Natural killer cell (primary cell): Measurements from ENCODE around the gene KIAA1671. TPM values are rescaled to one million over a fixed set of nuclear protein-coding genes. Genes with fewer than 3 reads are reported as not detected.

Experiments
- ATAC-seq, 3 donors: fragments of 150-1000 bp in 2 of 3; fragments of 200-7000 bp in 1 of 3; cut with Tn5 transposase; 1 replicate in 1 of 3; 2 replicates in 2 of 3; pipeline ENCODE4 v1.10.0; 2021; ENCODE audit warnings: mild to moderate bottlenecking in 2 of 3, moderate library complexity in 2 of 3
- DNase-seq, 2 donors: peaks; one replicate each; pipeline versions ENCODE4 v3.0.0 to v3.0.0-alpha.2; 2013 to 2021; ENCODE audit warnings: mixed read lengths in 1 of 2
- H3K27ac ChIP-seq: one replicate; pipeline ENCODE4 v1.5.1; 2013; ENCODE audit warnings: mild to moderate bottlenecking, low read length
- H3K27me3 ChIP-seq: one replicate; pipeline ENCODE4 v1.6.1; 2013; ENCODE audit warnings: low read length; ENCODE audit not compliant: control insufficient read depth, insufficient read depth
- H3K36me3 ChIP-seq: one replicate; pipeline ENCODE4 v1.6.1; 2013; ENCODE audit warnings: low read length; ENCODE audit not compliant: control insufficient read depth, insufficient read depth
- H3K4me1 ChIP-seq: one replicate; pipeline ENCODE4 v1.6.1; 2013; ENCODE audit warnings: low read length; ENCODE audit not compliant: control insufficient read depth, insufficient read depth
- H3K4me3 ChIP-seq: one replicate; pipeline ENCODE4 v1.5.1; 2013; ENCODE audit warnings: low read length
- H3K9me3 ChIP-seq: one replicate; pipeline ENCODE4 v1.6.1; 2013; ENCODE audit warnings: low read length; ENCODE audit not compliant: control insufficient read depth, insufficient read depth
- H3K27ac Mint-ChIP-seq, 2 donors: one replicate each; pipeline ENCODE4 v1.8.0; 2022; ENCODE audit warnings: mild to moderate bottlenecking in 2 of 2, mixed read lengths in 2 of 2, moderate library complexity in 1 of 2
- H3K27me3 Mint-ChIP-seq, 2 donors: one replicate each; pipeline ENCODE4 v1.8.0; 2022; ENCODE audit warnings: low read depth in 2 of 2, mixed read lengths in 2 of 2
- H3K36me3 Mint-ChIP-seq: one replicate; pipeline ENCODE4 v1.8.0; 2022; ENCODE audit warnings: mixed read lengths
- H3K4me1 Mint-ChIP-seq, 2 donors: one replicate each; pipeline ENCODE4 v1.8.0; 2022; ENCODE audit warnings: mixed read lengths in 2 of 2
- H3K4me3 Mint-ChIP-seq: one replicate; pipeline ENCODE4 v1.8.0; 2022; ENCODE audit warnings: mild to moderate bottlenecking, moderate library complexity, mixed read lengths
- H3K9me3 Mint-ChIP-seq, 2 donors: one replicate each; pipeline ENCODE4 v1.8.0; 2022; ENCODE audit warnings: mixed read lengths in 2 of 2
- WGBS: methylation state at CpG from one replicate; pipeline ENCODE4 v1.1.7; 2013; ENCODE audit warnings: missing lambda C conversion rate; ENCODE audit not compliant: insufficient coverage; 5-methylcytosine and 5-hydroxymethylcytosine counted together
- intact Hi-C: fragments of 100-400 bp; cut with micrococcal nuclease; formaldehyde crosslinking; loops from one replicate; pipeline ENCODE4 v1.14.2; 2022
- total RNA-seq, 4 donors: library from RNA; stranded (reverse); fragments of 120-200 nt in 1 of 4; gene quantifications; one replicate each; pipeline versions ENCODE4 v1.2.3 to v1.2.4, GENCODE V29; 2013 to 2022
- TF ChIP-seq, protein P1 (sequence below): fragments of 200-600 bp; IDR thresholded peaks from one replicate; pipeline ENCODE4 v1.8.0; 2022; ENCODE audit warnings: antibody characterized with exemption

Gene KIAA1671
- total RNA-seq, 3 donors from 2014 or later (not counting 1 experiment from before 2014, with no cell fraction given) = 3.6 to 24.0 (median 7.3) TPM

DNA sequence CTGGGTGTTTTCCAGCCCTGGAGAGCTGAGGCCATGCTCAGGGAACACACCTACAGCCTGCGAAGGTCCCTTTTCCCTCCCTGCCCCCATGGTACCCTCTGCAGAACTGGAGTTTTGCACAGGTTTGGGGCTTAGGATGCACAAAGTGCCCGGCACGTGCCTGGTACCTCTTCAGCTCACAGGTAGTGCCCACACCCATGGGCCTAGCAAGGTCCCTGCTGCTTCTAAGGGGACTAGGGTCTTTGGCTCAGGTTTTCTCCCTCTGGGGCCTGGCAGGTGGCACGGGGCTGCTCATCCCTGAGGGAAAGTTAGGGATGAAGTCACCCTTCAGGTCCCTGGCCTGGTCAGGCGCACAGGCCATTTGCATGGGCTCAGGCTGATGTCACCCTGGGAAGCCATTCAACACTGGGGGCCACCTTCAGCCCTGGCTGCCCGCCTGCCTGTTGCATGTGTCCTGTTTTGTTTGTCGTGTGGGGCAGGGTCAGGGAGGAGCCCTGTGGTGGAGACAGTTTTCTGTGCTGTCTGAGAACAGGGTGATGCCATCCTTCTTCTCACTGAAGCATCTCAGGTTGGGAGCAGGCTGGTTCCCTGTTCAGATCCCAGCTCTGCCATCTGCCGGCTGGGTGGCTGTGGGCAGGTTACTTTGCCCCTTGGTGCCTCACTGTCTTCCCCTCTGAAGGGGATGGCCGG, 178.8 kb downstream of the KIAA1671 start:
- intact Hi-C loops = no loop called here
- no peaks in the 10 kb centered on the region for H3K36me3 Mint-ChIP-seq

DNA sequence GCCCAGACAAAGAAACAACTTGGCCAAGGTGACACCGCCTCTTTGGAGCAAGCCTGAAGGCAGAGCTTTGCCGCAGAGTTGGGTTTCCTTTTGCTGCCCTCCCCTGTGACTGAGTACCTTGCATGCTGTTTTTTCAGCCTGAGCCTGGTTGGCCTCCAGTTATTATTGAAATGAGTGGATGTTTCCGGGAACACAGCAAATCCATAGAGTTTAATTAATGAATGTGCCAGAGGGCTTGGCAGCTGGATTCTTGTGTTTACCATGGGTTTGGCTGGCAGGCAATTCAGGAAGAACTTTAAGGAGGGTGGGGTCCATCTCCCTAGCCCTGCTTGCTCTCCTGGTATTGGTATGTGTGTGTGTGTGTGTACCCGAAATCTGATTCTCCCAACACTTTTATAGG, 181.5 kb downstream of the KIAA1671 start:
- WGBS = 91% methylated on average over 3 of the region's 4 CpGs
- no peaks in the 10 kb centered on the region for H3K4me1 Mint-ChIP-seq

More for the DNA sequence above, 178.8 kb downstream of the KIAA1671 start:
- H3K27me3 ChIP-seq = no peaks in the 10 kb centered on the region
- TF ChIP-seq, protein P1, sequence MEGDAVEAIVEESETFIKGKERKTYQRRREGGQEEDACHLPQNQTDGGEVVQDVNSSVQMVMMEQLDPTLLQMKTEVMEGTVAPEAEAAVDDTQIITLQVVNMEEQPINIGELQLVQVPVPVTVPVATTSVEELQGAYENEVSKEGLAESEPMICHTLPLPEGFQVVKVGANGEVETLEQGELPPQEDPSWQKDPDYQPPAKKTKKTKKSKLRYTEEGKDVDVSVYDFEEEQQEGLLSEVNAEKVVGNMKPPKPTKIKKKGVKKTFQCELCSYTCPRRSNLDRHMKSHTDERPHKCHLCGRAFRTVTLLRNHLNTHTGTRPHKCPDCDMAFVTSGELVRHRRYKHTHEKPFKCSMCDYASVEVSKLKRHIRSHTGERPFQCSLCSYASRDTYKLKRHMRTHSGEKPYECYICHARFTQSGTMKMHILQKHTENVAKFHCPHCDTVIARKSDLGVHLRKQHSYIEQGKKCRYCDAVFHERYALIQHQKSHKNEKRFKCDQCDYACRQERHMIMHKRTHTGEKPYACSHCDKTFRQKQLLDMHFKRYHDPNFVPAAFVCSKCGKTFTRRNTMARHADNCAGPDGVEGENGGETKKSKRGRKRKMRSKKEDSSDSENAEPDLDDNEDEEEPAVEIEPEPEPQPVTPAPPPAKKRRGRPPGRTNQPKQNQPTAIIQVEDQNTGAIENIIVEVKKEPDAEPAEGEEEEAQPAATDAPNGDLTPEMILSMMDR = no peak
- Mint-ChIP-seq H3K4me3 (no peak overlapping the region), H3K4me1 (no peaks in the 10 kb centered on the region), H3K27ac (no peak overlapping the region), H3K27me3 (no peaks in the 10 kb centered on the region), H3K9me3 (no peaks in the 10 kb centered on the region)
- H3K9me3 ChIP-seq = no peaks in the 10 kb centered on the region
- H3K4me3 ChIP-seq = no peak overlapping the region
- no peaks in the 10 kb centered on the region for H3K36me3 ChIP-seq
- no peaks in the 10 kb centered on the region for H3K4me1 ChIP-seq
- ATAC-seq (no peak), DNase-seq (no peak)
- WGBS = 82% methylated on average over 9 of the region's 9 CpGs
- no peak overlapping the region for H3K27ac ChIP-seq

DNA sequence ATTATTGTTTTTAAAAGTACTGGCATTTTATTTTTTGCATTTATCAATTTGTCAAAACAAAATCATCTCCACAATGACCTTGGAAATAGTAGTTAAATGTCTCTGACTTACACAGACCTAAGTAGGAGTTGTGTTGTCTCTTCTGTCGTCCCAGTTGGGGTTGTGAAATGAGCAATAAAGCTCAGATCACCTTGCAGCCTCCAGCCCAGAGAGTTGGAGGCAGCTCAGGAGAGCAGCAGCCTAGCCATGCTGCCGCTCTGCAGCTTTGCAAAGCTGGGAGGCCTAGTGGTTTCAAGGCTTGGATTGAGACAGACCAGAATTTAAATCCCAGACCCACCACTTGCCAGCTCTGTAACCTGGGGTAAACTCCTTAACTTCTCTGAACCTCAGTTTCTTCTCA, 181.9 kb downstream of the KIAA1671 start:
- TF ChIP-seq, protein P1 = no peak
- no peak overlapping the region for H3K27ac Mint-ChIP-seq
- 88% methylated on average over 2 of the region's 2 CpGs for whole genome bisulfite sequencing

More for the DNA sequence above, 181.5 kb downstream of the KIAA1671 start:
- no peaks in the 10 kb centered on the region for H3K4me1 ChIP-seq
- H3K9me3 ChIP-seq = no peaks in the 10 kb centered on the region
- no peaks in the 10 kb centered on the region for H3K36me3 Mint-ChIP-seq
- intact Hi-C loops = no loop called here
- TF ChIP-seq, protein P1 = no peak
- H3K4me3 Mint-ChIP-seq = no peak overlapping the region
- H3K27me3 ChIP-seq = no peaks in the 10 kb centered on the region
- H3K4me3 ChIP-seq = no peak overlapping the region
- no peak overlapping the region for H3K27ac Mint-ChIP-seq
- H3K27ac ChIP-seq = no peak overlapping the region
- no peaks in the 10 kb centered on the region for H3K36me3 ChIP-seq
- DNase-seq (no peak), ATAC-seq (no peak)
- no peaks in the 10 kb centered on the region for H3K27me3 Mint-ChIP-seq
- H3K9me3 Mint-ChIP-seq = no peaks in the 10 kb centered on the region

More for the DNA sequence above, 181.9 kb downstream of the KIAA1671 start:
- Mint-ChIP-seq H3K36me3 (no peaks in the 10 kb centered on the region), H3K27me3 (no peaks in the 10 kb centered on the region), H3K4me3 (no peak overlapping the region), H3K4me1 (no peaks in the 10 kb centered on the region), H3K9me3 (no peaks in the 10 kb centered on the region)
- intact Hi-C loops = no loop called here
- Histone ChIP-seq H3K4me3 (no peak overlapping the region), H3K27ac (no peak overlapping the region), H3K4me1 (no peaks in the 10 kb centered on the region), H3K36me3 (no peaks in the 10 kb centered on the region), H3K27me3 (no peaks in the 10 kb centered on the region), H3K9me3 (no peaks in the 10 kb centered on the region)
- no peak for ATAC-seq
- DNase-seq = no peak
